ENCODE data around the gene LCE1B.

LCE1B gene

GRCh38 chr1:152811050-152811449 lies 721 bp upstream of the LCE1B start:
- H3K36me3 ChIP-seq (ENCODE audit: control insufficient read depth, insufficient read depth, low read length), result no peaks in the 10 kb centered on the region
- H3K4me3 ChIP-seq (ENCODE audit: low read depth, low read length), result no peak overlapping the region
- H3K27me3 ChIP-seq (ENCODE audit: control insufficient read depth, insufficient read depth, low read length), result no peaks in the 10 kb centered on the region
- H3K9me3 ChIP-seq (ENCODE audit: control insufficient read depth, insufficient read depth, low read length), result peaks cover 21% of the 10 kb centered on the region
- no peaks in the 10 kb centered on the region for H3K4me1 ChIP-seq (ENCODE audit: control insufficient read depth, insufficient read depth, low read length)
- no peak overlapping the region for H3K9ac ChIP-seq (ENCODE audit: low read depth, low read length)

GRCh38 chr1:152817309-152817708 lies 5.5 kb downstream of the LCE1B start:
- Histone ChIP-seq H3K9me3 (ENCODE audit: control insufficient read depth, insufficient read depth, low read length) (peaks cover 15% of the 10 kb centered on the region), H3K27me3 (ENCODE audit: control insufficient read depth, insufficient read depth, low read length) (no peaks in the 10 kb centered on the region), H3K36me3 (ENCODE audit: control insufficient read depth, insufficient read depth, low read length) (no peaks in the 10 kb centered on the region), H3K9ac (ENCODE audit: low read depth, low read length) (no peak overlapping the region), H3K4me3 (ENCODE audit: low read depth, low read length) (no peak overlapping the region), H3K4me1 (ENCODE audit: control insufficient read depth, insufficient read depth, low read length) (no peaks in the 10 kb centered on the region)

GRCh38 chr1:152823294-152823693 lies 11.5 kb downstream of the LCE1B start:
- no peak overlapping the region for H3K4me3 ChIP-seq (ENCODE audit: low read depth, low read length)
- H3K4me1 ChIP-seq (ENCODE audit: control insufficient read depth, insufficient read depth, low read length), result no peaks in the 10 kb centered on the region
- no peak overlapping the region for H3K9ac ChIP-seq (ENCODE audit: low read depth, low read length)
- H3K9me3 ChIP-seq (ENCODE audit: control insufficient read depth, insufficient read depth, low read length), result peaks cover 15% of the 10 kb centered on the region
- no peaks in the 10 kb centered on the region for H3K27me3 ChIP-seq (ENCODE audit: control insufficient read depth, insufficient read depth, low read length)
- no peaks in the 10 kb centered on the region for H3K36me3 ChIP-seq (ENCODE audit: control insufficient read depth, insufficient read depth, low read length)

- H3K36me3 ChIP-seq (ENCODE audit: control insufficient read depth, insufficient read depth, low read length), result no peaks in the 10 kb centered on the region
- H3K4me3 ChIP-seq (ENCODE audit: low read depth, low read length), result no peak overlapping the region
- no peak overlapping the region for H3K9ac ChIP-seq (ENCODE audit: low read depth, low read length)
- peaks cover 14% of the 10 kb centered on the region for H3K9me3 ChIP-seq (ENCODE audit: control insufficient read depth, insufficient read depth, low read length)
- no peaks in the 10 kb centered on the region for H3K4me1 ChIP-seq (ENCODE audit: control insufficient read depth, insufficient read depth, low read length)
- H3K27me3 ChIP-seq (ENCODE audit: control insufficient read depth, insufficient read depth, low read length), result no peaks in the 10 kb centered on the region
Observed at GRCh38 chr1:152824964-152825363, 13.2 kb downstream of the LCE1B start.

GRCh38 chr1:152827173-152827572 lies 15.4 kb downstream of the LCE1B start, which contains the start of gene LCE1A:
Gene LCE1A, plus strand, starts transcription at chr1:152827473. Its CDS starts 0 bp downstream, at chr1:152827473.
- Histone ChIP-seq H3K9me3 (ENCODE audit: control insufficient read depth, insufficient read depth, low read length) (peaks cover 14% of the 10 kb centered on the region), H3K27me3 (ENCODE audit: control insufficient read depth, insufficient read depth, low read length) (no peaks in the 10 kb centered on the region), H3K4me3 (ENCODE audit: low read depth, low read length) (no peak within 1 kb of the TSS), H3K4me1 (ENCODE audit: control insufficient read depth, insufficient read depth, low read length) (no peaks in the 10 kb centered on the region), H3K36me3 (ENCODE audit: control insufficient read depth, insufficient read depth, low read length) (no peaks in the 10 kb centered on the region), H3K9ac (ENCODE audit: low read depth, low read length) (no peak within 1 kb of the TSS)

GRCh38 chr1:152836870-152837269 lies 25.1 kb downstream of the LCE1B start:
- H3K4me3 ChIP-seq (ENCODE audit: low read depth, low read length), result no peak overlapping the region
- H3K4me1 ChIP-seq (ENCODE audit: control insufficient read depth, insufficient read depth, low read length), result no peaks in the 10 kb centered on the region
- no peak overlapping the region for H3K9ac ChIP-seq (ENCODE audit: low read depth, low read length)
- H3K27me3 ChIP-seq (ENCODE audit: control insufficient read depth, insufficient read depth, low read length), result no peaks in the 10 kb centered on the region
- no peaks in the 10 kb centered on the region for H3K36me3 ChIP-seq (ENCODE audit: control insufficient read depth, insufficient read depth, low read length)
- no peaks in the 10 kb centered on the region for H3K9me3 ChIP-seq (ENCODE audit: control insufficient read depth, insufficient read depth, low read length)

- Histone ChIP-seq H3K4me1 (ENCODE audit: control insufficient read depth, insufficient read depth, low read length) (no peaks in the 10 kb centered on the region), H3K9ac (ENCODE audit: low read depth, low read length) (no peak within 1 kb of the TSS), H3K4me3 (ENCODE audit: low read depth, low read length) (no peak within 1 kb of the TSS), H3K36me3 (ENCODE audit: control insufficient read depth, insufficient read depth, low read length) (no peaks in the 10 kb centered on the region), H3K9me3 (ENCODE audit: control insufficient read depth, insufficient read depth, low read length) (peaks cover 2% of the 10 kb centered on the region), H3K27me3 (ENCODE audit: control insufficient read depth, insufficient read depth, low read length) (no peaks in the 10 kb centered on the region)
Observed at GRCh38 chr1:152842556-152842955, 30.8 kb downstream of the LCE1B start, which contains the start of gene LCE6A. Gene LCE6A, plus strand, starts transcription at chr1:152842856. Its CDS starts 665 bp downstream, at chr1:152843521.

GRCh38 chr1:152855661-152856060 lies 43.9 kb downstream of the LCE1B start:
- H3K4me1 ChIP-seq (ENCODE audit: control insufficient read depth, insufficient read depth, low read length), result no peaks in the 10 kb centered on the region
- peaks cover 21% of the 10 kb centered on the region for H3K9me3 ChIP-seq (ENCODE audit: control insufficient read depth, insufficient read depth, low read length)
- no peak overlapping the region for H3K9ac ChIP-seq (ENCODE audit: low read depth, low read length)
- H3K36me3 ChIP-seq (ENCODE audit: control insufficient read depth, insufficient read depth, low read length), result no peaks in the 10 kb centered on the region
- no peaks in the 10 kb centered on the region for H3K27me3 ChIP-seq (ENCODE audit: control insufficient read depth, insufficient read depth, low read length)
- H3K4me3 ChIP-seq (ENCODE audit: low read depth, low read length), result no peak overlapping the region

GRCh38 chr1:152858062-152858461 lies 46.3 kb downstream of the LCE1B start:
- Histone ChIP-seq H3K9ac (ENCODE audit: low read depth, low read length) (no peak overlapping the region), H3K4me1 (ENCODE audit: control insufficient read depth, insufficient read depth, low read length) (no peaks in the 10 kb centered on the region), H3K27me3 (ENCODE audit: control insufficient read depth, insufficient read depth, low read length) (no peaks in the 10 kb centered on the region), H3K36me3 (ENCODE audit: control insufficient read depth, insufficient read depth, low read length) (no peaks in the 10 kb centered on the region), H3K4me3 (ENCODE audit: low read depth, low read length) (no peak overlapping the region), H3K9me3 (ENCODE audit: control insufficient read depth, insufficient read depth, low read length) (peaks cover 32% of the 10 kb centered on the region)

- peaks cover 31% of the 10 kb centered on the region for H3K9me3 ChIP-seq (ENCODE audit: control insufficient read depth, insufficient read depth, low read length)
- no peak within 1 kb of the TSS for H3K9ac ChIP-seq (ENCODE audit: low read depth, low read length)
- no peaks in the 10 kb centered on the region for H3K36me3 ChIP-seq (ENCODE audit: control insufficient read depth, insufficient read depth, low read length)
- H3K4me3 ChIP-seq (ENCODE audit: low read depth, low read length), result no peak within 1 kb of the TSS
- no peaks in the 10 kb centered on the region for H3K4me1 ChIP-seq (ENCODE audit: control insufficient read depth, insufficient read depth, low read length)
- no peaks in the 10 kb centered on the region for H3K27me3 ChIP-seq (ENCODE audit: control insufficient read depth, insufficient read depth, low read length)
Observed at GRCh38 chr1:152859696-152860095, 47.9 kb downstream of the LCE1B start, which contains the start of gene LCE7A. Gene LCE7A, plus strand, starts transcription at chr1:152859996. Its CDS starts 702 bp downstream, at chr1:152860698.

GRCh38 chr1:152860129-152860528 lies 48.4 kb downstream of the LCE1B start:
- Histone ChIP-seq H3K27me3 (ENCODE audit: control insufficient read depth, insufficient read depth, low read length) (no peaks in the 10 kb centered on the region), H3K9ac (ENCODE audit: low read depth, low read length) (no peak overlapping the region), H3K4me1 (ENCODE audit: control insufficient read depth, insufficient read depth, low read length) (no peaks in the 10 kb centered on the region), H3K9me3 (ENCODE audit: control insufficient read depth, insufficient read depth, low read length) (peaks cover 27% of the 10 kb centered on the region), H3K36me3 (ENCODE audit: control insufficient read depth, insufficient read depth, low read length) (no peaks in the 10 kb centered on the region), H3K4me3 (ENCODE audit: low read depth, low read length) (no peak overlapping the region)

GRCh38 chr1:152861374-152861773 lies 49.6 kb downstream of the LCE1B start:
- Histone ChIP-seq H3K4me3 (ENCODE audit: low read depth, low read length) (no peak overlapping the region), H3K9me3 (ENCODE audit: control insufficient read depth, insufficient read depth, low read length) (peaks cover 28% of the 10 kb centered on the region), H3K9ac (ENCODE audit: low read depth, low read length) (no peak overlapping the region), H3K36me3 (ENCODE audit: control insufficient read depth, insufficient read depth, low read length) (no peaks in the 10 kb centered on the region), H3K27me3 (ENCODE audit: control insufficient read depth, insufficient read depth, low read length) (no peaks in the 10 kb centered on the region), H3K4me1 (ENCODE audit: control insufficient read depth, insufficient read depth, low read length) (no peaks in the 10 kb centered on the region)

Measured in iPS-15b (cell line).